Measurements from ENCODE around the gene CCL17. TPM values are rescaled to one million over a fixed set of nuclear protein-coding genes. Genes with fewer than 3 reads are reported as not detected.
"Not testable (repeated sequence)": the region's sequence is repeated elsewhere in the genome, so short reads cannot be mapped to it uniquely, and the experiment has no call there.

The CCL17 gene
- total RNA-seq, 2 donors from 2014 or later: not detected

- not testable (repeated sequence) for DNase-seq, ATAC-seq
- intact Hi-C loops (cut with DNase I): loop anchor here in 1 of 2 donors (10.0 kb wide), 1 partner anchor 70 kb away; no protein-coding TSS in a partner anchor
These were observed 29.6 kb upstream of the CCL17 start for GRCh38 chr16:57374925-57375465.

GRCh38 chr16:57376313-57376818 lies 28.2 kb upstream of the CCL17 start:
- ATAC-seq (no peak), DNase-seq (no peak)
- intact Hi-C loops (cut with DNase I): loop anchor here in 1 of 2 donors (10.0 kb wide), 1 partner anchor 72 kb away; no protein-coding TSS in a partner anchor

GRCh38 chr16:57377080-57377841 lies 27.3 kb upstream of the CCL17 start:
- ATAC-seq (no peak), DNase-seq (no peak)
- intact Hi-C loops (cut with DNase I): loop anchor here in 1 of 2 donors (10.0 kb wide), 1 partner anchor 72 kb away; no protein-coding TSS in a partner anchor

DNA sequence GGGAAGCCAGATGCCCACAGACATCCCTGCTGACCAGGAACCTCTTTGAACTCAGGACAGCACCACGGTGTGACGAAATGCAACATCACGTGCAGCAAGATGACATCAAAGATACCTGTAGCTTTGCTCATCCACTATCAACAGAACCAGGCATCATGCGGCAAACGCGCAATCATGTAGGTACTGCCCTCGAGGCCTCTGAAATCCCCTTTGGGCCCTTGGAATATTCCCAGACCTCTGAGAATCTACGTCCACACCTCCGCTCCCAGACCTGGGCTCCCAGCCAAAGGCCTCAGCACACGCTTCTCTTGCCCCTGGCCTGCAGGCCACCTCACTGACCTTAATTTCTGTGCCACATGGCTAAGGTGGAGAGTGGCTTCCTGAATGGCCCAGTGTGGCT lies 25.0 kb upstream of the CCL17 start:
- peak in 1 of 2 donors; percentile 17 for ATAC-seq
- intact Hi-C loops (cut with DNase I): loop anchor here in 1 of 2 donors (10.0 kb wide), 1 partner anchor 75 kb away; no protein-coding TSS in a partner anchor
- DNase-seq: no peak

GRCh38 chr16:57380671-57381462 lies 23.7 kb upstream of the CCL17 start:
- ATAC-seq (no peak), DNase-seq (no peak)
- intact Hi-C loops (cut with DNase I): no loop called here

- intact Hi-C loops (cut with DNase I): no loop called here
- DNase-seq (no peak), ATAC-seq (no peak)
These were observed 22.6 kb upstream of the CCL17 start for GRCh38 chr16:57381791-57382534.

- ATAC-seq (no peak), DNase-seq (no peak)
- intact Hi-C loops (cut with DNase I): no loop called here
These were observed 21.9 kb upstream of the CCL17 start for GRCh38 chr16:57382535-57383275.

GRCh38 chr16:57383276-57384247 lies 21.0 kb upstream of the CCL17 start:
- no peak for DNase-seq
- intact Hi-C loops (cut with DNase I): no loop called here

DNA sequence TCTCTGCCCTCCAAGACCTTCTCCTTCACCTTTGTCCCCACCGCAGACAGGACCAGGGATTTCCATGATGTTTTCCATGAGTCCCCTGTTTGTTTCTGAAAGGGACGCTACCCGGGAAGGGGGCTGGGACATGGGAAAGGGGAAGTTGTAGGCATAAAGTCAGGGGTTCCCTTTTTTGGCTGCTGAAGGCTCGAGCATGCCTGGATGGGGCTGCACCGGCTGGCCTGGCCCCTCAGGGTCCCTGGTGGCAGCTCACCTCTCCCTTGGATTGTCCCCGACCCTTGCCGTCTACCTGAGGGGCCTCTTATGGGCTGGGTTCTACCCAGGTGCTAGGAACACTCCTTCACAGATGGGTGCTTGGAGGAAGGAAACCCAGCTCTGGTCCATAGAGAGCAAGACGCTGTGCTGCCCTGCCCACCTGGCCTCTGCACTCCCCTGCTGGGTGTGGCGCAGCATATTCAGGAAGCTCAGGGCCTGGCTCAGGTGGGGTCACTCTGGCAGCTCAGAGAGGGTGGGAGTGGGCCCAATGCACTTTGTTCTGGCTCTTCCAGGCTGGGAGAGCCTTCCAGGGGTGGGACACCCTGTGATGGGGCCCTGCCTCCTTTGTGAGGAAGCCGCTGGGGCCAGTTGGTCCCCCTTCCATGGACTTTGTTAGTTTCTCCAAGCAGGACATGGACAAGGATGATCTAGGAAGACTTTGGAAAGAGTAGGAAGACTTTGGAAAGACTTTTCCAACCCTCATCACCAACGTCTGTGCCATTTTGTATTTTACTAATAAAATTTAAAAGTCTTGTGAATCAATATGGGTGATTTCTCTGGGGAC lies 20.1 kb upstream of the CCL17 start:
- DNase-seq (no peak), ATAC-seq (no peak)
- intact Hi-C loops (cut with DNase I): no loop called here

More at GRCh38 chr16:57383276-57384247, 21.0 kb upstream of the CCL17 start:
- peak; percentile 51 to 56 for ATAC-seq

GRCh38 chr16:57385083-57385482 lies 19.5 kb upstream of the CCL17 start:
- no peak for ATAC-seq
- intact Hi-C loops (cut with DNase I): no loop called here
- no peak for DNase-seq

- ATAC-seq (no peak), DNase-seq (no peak)
- intact Hi-C loops (cut with DNase I): no loop called here
These were observed 18.1 kb upstream of the CCL17 start for GRCh38 chr16:57386381-57386951.

GRCh38 chr16:57387598-57388354 lies 16.8 kb upstream of the CCL17 start:
- intact Hi-C loops (cut with DNase I): no loop called here
- ATAC-seq (no peak), DNase-seq (no peak)

GRCh38 chr16:57388359-57389086 lies 16.0 kb upstream of the CCL17 start:
- intact Hi-C loops (cut with DNase I): no loop called here
- DNase-seq (no peak), ATAC-seq (no peak)

DNA sequence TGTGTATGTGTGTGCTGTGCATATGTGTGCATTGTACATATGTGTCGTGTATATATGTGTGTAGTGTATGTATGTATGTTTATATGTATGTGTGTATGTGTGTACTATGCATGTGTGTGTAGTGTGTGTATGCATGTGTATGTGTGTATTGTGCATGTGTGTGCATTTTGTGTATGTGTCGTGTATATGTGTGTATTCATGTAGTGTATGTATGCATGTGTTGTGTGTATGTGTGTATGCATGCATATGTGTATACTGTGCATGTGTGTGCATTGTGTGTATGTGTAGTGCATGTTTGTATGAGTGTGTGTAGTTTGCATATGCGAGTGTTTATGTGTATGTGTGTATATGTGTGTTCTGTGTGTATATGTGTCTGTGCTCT lies 15.5 kb upstream of the CCL17 start:
- ATAC-seq (no peak), DNase-seq (no peak)
- intact Hi-C loops (cut with DNase I): no loop called here
